ENCODE results near the gene PTPN21. TPM values are rescaled to one million over a fixed set of nuclear protein-coding genes. Genes with fewer than 3 reads are reported as not detected.

Gene PTPN21
- total RNA-seq, 4 donors from 2014 or later = 24.7 to 47.2 (median 40.7) TPM

DNA sequence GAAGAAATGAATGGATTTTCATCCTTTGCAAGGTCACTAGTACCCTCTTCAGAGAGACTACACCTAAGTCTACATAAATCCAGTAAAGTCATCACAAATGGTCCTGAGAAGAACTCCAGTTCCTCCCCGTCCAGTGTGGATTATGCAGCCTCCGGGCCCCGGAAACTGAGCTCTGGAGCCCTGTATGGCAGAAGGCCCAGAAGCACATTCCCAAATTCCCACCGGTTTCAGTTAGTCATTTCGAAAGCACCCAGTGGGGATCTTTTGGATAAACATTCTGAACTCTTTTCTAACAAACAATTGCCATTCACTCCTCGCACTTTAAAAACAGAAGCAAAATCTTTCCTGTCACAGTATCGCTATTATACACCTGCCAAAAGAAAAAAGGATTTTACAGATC, 128.5 kb downstream of the PTPN21 start:
- 49% methylated on average over 7 of the region's 7 CpGs for WGBS
- DNase-seq (ENCODE audit: extremely low spot score) = no peak
- H3K36me3 ChIP-seq = peaks cover 0 to 8% (median 5%) of the 10 kb centered on the region in 4 donors
- H3K4me1 ChIP-seq = peaks cover 0 to 10% (median 4%) of the 10 kb centered on the region in 4 donors
- intact Hi-C loops (cut with DNase I) = no loop called here
- no peak overlapping the region for H3K4me3 ChIP-seq
- H3K27ac ChIP-seq (replicated peaks in 1 of 4) = peak overlapping the region in 2 of 4 donors; percentile 30 to 37
- no peaks in the 10 kb centered on the region for H3K27me3 ChIP-seq
- H3K9me3 ChIP-seq = no peaks in the 10 kb centered on the region
- no peak for TF ChIP-seq CTCF (IDR thresholded peaks at IDR 0.05)
- TF ChIP-seq EP300 (IDR thresholded peaks at IDR 0.05) = no peak
- TF ChIP-seq POLR2A (IDR thresholded peaks at IDR 0.05; ENCODE audit: low read depth) = no peak

DNA sequence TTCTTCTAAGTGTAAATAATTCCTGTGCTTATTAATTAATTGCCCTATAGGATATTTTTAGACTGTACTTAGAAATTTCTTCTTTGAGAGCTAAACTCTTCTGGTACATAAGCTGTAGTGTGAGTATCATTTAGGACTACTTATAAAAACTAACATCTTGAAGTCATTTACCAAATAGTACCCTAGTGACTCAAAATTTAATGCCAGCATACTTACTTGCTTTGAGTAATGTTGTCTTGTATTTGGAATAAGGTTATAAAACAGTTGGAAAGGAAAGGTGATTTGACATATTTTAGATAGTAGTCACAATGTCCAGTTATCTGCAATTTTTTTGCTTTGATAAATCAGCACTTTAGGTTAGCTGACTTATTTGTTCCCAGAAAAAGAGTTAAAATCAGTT, 130.2 kb downstream of the PTPN21 start:
- Histone ChIP-seq H3K36me3 (peaks cover 0 to under 1% (median 0%) of the 10 kb centered on the region in 4 donors), H3K27me3 (no peaks in the 10 kb centered on the region), H3K4me1 (peaks cover 0 to 10% (median 4%) of the 10 kb centered on the region in 4 donors), H3K9me3 (no peaks in the 10 kb centered on the region), H3K4me3 (no peak overlapping the region), H3K27ac (replicated peaks in 1 of 4) (no peak overlapping the region)
- TF ChIP-seq EP300 (IDR thresholded peaks at IDR 0.05) (no peak), POLR2AphosphoS5 (IDR thresholded peaks at IDR 0.05) (no peak), POLR2A (IDR thresholded peaks at IDR 0.05; ENCODE audit: low read depth) (no peak), CTCF (IDR thresholded peaks at IDR 0.05) (no peak)
- intact Hi-C loops (cut with DNase I) = no loop called here
- no peak for DNase-seq (ENCODE audit: extremely low spot score)

DNA sequence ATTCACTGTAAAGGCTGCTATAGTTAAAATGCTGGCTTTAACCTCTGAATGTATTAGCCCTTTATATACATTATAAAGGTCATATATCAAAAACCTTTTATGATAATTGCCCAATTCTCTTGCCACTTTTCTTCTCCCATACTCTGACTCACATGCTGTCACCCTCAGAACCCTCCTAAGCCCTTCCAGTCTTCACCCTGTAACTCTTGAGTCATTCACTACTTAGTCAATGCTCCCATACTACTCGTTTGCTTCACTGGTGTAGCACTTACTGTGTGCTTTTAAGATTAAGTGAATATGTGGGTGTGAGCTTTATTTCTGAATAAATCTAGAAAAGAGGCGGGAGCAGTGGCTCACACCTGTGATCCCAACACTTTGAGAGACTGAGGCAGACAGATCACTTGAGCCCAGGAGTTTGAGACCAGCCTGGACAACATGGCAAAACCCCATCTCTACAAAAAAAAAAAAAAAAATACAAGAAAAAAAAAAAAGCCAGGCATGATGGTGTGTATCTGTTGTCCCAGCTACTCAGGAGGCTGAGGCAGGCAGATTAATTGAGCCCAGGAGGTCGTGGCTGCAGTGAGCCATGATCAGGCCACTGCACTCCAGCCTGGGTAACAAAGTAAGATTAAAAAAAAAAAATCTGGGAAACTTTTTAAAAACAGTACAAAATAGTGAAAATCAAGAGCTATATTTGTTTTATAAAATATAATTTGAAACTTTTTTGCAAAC, 131.7 kb downstream of the PTPN21 start:
- 73% methylated on average over 3 of the region's 3 CpGs for WGBS
- no peaks in the 10 kb centered on the region for H3K27me3 ChIP-seq
- H3K27ac ChIP-seq (replicated peaks in 1 of 4) = no peak overlapping the region
- H3K9me3 ChIP-seq = no peaks in the 10 kb centered on the region
- intact Hi-C loops (cut with DNase I) = no loop called here
- H3K4me1 ChIP-seq = peaks cover 0 to 10% (median 4%) of the 10 kb centered on the region in 4 donors
- TF ChIP-seq POLR2AphosphoS5 (IDR thresholded peaks at IDR 0.05) = no peak
- TF ChIP-seq EP300 (IDR thresholded peaks at IDR 0.05) = no peak
- no peak for TF ChIP-seq POLR2A (IDR thresholded peaks at IDR 0.05; ENCODE audit: low read depth)
- TF ChIP-seq CTCF (IDR thresholded peaks at IDR 0.05) = no peak
- H3K4me3 ChIP-seq = no peak overlapping the region
- no peak for DNase-seq (ENCODE audit: extremely low spot score)
- peaks cover 5 to 7% (median 6%) of the 10 kb centered on the region in 4 donors for H3K36me3 ChIP-seq

- TF ChIP-seq CTCF (IDR thresholded peaks at IDR 0.05) (no peak), EP300 (IDR thresholded peaks at IDR 0.05) (no peak), POLR2A (IDR thresholded peaks at IDR 0.05; ENCODE audit: low read depth) (no peak), POLR2AphosphoS5 (IDR thresholded peaks at IDR 0.05) (no peak)
- peaks cover 8 to 17% (median 14%) of the 10 kb centered on the region in 4 donors for H3K36me3 ChIP-seq
These were observed 132.8 kb downstream of the PTPN21 start for GRCh38 chr14:88422047-88422446.

More at GRCh38 chr14:88422047-88422446, 132.8 kb downstream of the PTPN21 start:
- H3K4me3 ChIP-seq = no peak overlapping the region
- H3K27me3 ChIP-seq = no peaks in the 10 kb centered on the region
- DNase-seq (ENCODE audit: extremely low spot score) = no peak
- H3K9me3 ChIP-seq = peaks cover 0 to 8% (median 3%) of the 10 kb centered on the region in 4 donors
- peaks cover 0 to 10% (median 4%) of the 10 kb centered on the region in 4 donors for H3K4me1 ChIP-seq
- no peak overlapping the region for H3K27ac ChIP-seq (replicated peaks in 1 of 4)
- intact Hi-C loops (cut with DNase I) = no loop called here

All from esophagus muscularis mucosa (tissue), 4 donors.